ENCODE measurements around the gene ARHGEF7. TPM values are rescaled to one million over a fixed set of nuclear protein-coding genes. Genes with fewer than 3 reads are reported as not detected.

ARHGEF7 gene
- total RNA-seq, 1 experiment from 2014 or later: 46.2 TPM

DNA sequence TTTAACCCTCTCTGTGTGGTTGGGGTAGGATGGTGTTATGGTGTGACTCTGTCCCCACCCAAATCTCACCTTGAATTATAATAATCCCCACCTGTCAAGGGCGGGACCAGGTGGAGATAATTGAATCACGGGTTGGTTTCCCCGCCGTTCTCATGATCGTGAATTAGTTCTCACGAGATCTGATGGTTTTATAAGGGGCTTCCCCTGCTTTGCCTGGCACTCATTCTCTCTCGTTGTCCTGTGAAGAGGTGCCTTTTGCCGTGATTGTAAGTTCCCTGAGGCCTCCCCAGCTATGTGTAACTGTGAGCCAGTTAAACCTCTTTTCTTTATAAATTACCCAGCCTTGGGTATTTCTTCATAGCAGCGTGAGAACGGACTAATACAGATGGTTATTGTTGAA lies 68.8 kb downstream of the ARHGEF7 start:
- peaks cover 3% of the 10 kb centered on the region for H4K20me1 ChIP-seq (ENCODE audit: insufficient read depth)
- no peak overlapping the region for H3K9ac ChIP-seq (ENCODE audit: low read length)
- POLR2A ChIA-PET: no interaction called here

DNA sequence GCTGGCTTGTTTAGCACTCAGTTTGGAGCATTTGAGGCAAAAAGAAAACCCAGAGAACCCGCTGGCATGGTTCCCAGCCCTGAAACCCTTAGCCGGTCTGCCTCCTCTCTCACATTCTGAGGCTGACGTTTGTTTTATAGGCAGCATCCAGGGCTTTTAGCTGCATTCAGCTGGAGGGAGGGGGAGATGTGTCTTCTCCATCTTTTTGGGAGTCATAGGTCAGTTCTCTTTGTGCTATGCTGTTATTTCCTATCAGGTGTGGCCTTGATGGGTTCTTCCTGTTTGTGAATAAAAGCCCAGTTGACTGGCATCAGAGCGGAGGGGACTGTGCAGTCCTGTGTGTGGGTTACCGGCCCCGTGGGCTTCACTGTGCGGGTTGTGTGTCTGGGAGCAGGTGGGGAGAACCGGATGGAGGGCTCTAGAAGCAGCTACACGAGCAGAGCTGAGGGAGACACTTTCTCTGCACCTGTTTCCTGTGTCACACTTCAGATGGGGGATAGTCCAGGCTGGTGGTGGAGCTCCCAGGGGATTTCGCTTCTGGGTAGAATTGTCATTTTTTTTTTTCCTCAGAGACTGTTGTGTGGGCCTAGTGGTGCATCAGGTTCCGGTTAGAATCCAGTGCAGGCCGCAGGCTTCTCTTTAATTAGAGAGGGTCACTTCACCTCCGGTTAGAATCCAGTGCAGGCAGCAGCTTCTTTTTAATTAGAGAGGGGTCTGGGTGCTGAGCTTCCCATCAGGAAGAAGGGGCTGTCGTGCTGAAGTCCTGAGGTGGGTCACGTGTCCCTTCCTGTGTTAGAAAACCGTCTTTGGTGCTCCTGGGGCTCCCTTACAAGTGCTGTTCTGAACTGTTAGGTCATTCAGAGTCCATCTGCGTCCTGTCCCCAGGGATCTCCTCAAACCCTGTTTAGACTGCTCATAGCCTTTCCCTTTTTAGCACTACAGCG lies 69.6 kb downstream of the ARHGEF7 start:
- Histone ChIP-seq H3K27ac (ENCODE audit: low read depth, low read length) (no peak overlapping the region), H3K4me2 (ENCODE audit: low read length) (no peak overlapping the region), H4K20me1 (ENCODE audit: insufficient read depth) (peaks cover 3% of the 10 kb centered on the region), H2AFZ (ENCODE audit: low read depth, low read length, poor library complexity, severe bottlenecking) (no peak overlapping the region), H3K4me3 (replicated peaks in 1 of 2; ENCODE audit: low read depth in 1 of 2, low read length in 2 of 2) (no peak overlapping the region), H3K9me2 (ENCODE audit: insufficient read depth) (no peaks in the 10 kb centered on the region), H3K27me3 (ENCODE audit: insufficient read depth, low read length) (no peaks in the 10 kb centered on the region), H3K36me3 (ENCODE audit: control insufficient read depth in 1 of 2, insufficient read depth in 2 of 2, low read length in 2 of 2) (no peaks in the 10 kb centered on the region), H3K9ac (ENCODE audit: low read length) (no peak overlapping the region), H3K4me1 (ENCODE audit: control insufficient read depth in 1 of 2, insufficient read depth in 2 of 2, low read length in 2 of 2) (peaks cover 8 to 19% of the 10 kb centered on the region in 2 experiments; a peak in 3 of 4 replicates), H3K79me2 (ENCODE audit: insufficient read depth, low read length) (peaks cover 100% of the 10 kb centered on the region), H3K9me3 (ENCODE audit: control insufficient read depth in 1 of 2, insufficient read depth in 1 of 2, low read depth in 1 of 2, low read length in 2 of 2) (no peaks in the 10 kb centered on the region)
- intact Hi-C loops (cut with micrococcal nuclease): no loop called here
- DNase-seq (ENCODE audit: low read depth, low spot score) (no peak), ATAC-seq (no peak)
- ChIA-PET CTCF (no interaction called here), RAD21 (ENCODE audit: low non-redundant PET in 1 of 2, low total read pairs in 2 of 2, uncharacterized antibody in 2 of 2, unreplicated experiment in 2 of 2) (no interaction called here), POLR2A (no interaction called here)
- no TSS peak for BruUV-seq (replicated peaks)
- TF ChIP-seq SP1 (IDR thresholded peaks at IDR 0.05; ENCODE audit: low read depth): no peak

More for the DNA sequence above, 68.8 kb downstream of the ARHGEF7 start:
- Histone ChIP-seq H3K9me3 (ENCODE audit: control insufficient read depth in 1 of 2, insufficient read depth in 1 of 2, low read depth in 1 of 2, low read length in 2 of 2) (no peaks in the 10 kb centered on the region), H3K4me2 (ENCODE audit: low read length) (no peak overlapping the region), H3K36me3 (ENCODE audit: control insufficient read depth in 1 of 2, insufficient read depth in 2 of 2, low read length in 2 of 2) (no peaks in the 10 kb centered on the region), H3K79me2 (ENCODE audit: insufficient read depth, low read length) (peaks cover 100% of the 10 kb centered on the region), H3K4me1 (ENCODE audit: control insufficient read depth in 1 of 2, insufficient read depth in 2 of 2, low read length in 2 of 2) (peaks cover 8 to 19% of the 10 kb centered on the region in 2 experiments; a peak in 3 of 4 replicates), H3K27ac (ENCODE audit: low read depth, low read length) (no peak overlapping the region), H3K27me3 (ENCODE audit: insufficient read depth, low read length) (no peaks in the 10 kb centered on the region), H2AFZ (ENCODE audit: low read depth, low read length, poor library complexity, severe bottlenecking) (no peak overlapping the region), H3K4me3 (replicated peaks in 1 of 2; ENCODE audit: low read depth in 1 of 2, low read length in 2 of 2) (no peak overlapping the region), H3K9me2 (ENCODE audit: insufficient read depth) (no peaks in the 10 kb centered on the region)
- ChIA-PET CTCF (no interaction called here), RAD21 (ENCODE audit: low non-redundant PET in 1 of 2, low total read pairs in 2 of 2, uncharacterized antibody in 2 of 2, unreplicated experiment in 2 of 2) (no interaction called here)
- intact Hi-C loops (cut with micrococcal nuclease): no loop called here
- DNase-seq (ENCODE audit: low read depth, low spot score) (no peak), ATAC-seq (no peak)
- BruUV-seq (replicated peaks): no TSS peak
- TF ChIP-seq SIN3A (IDR thresholded peaks at IDR 0.05; ENCODE audit: low read depth): no peak
